Endometrial microvascular endothelial cells (primary cell): ENCODE results near the gene CTCF. TPM values are rescaled to one million over a fixed set of nuclear protein-coding genes. Genes with fewer than 3 reads are reported as not detected.
"Not testable (repeated sequence)": the region's sequence is repeated elsewhere in the genome, so short reads cannot be mapped to it uniquely, and the experiment has no call there.

Experiments
- in situ Hi-C: cut with HindIII; loops from 2 replicates; pipeline ENCODE4 v1.10.0; 2017; ENCODE audit warnings: low sequenced_read_pairs, low pct_unique_long_range_greater_than_20kb; ENCODE audit errors: inconsistent ontology term
- total RNA-seq: library from RNA; depleted of rRNA; stranded (reverse); fragments of >200 nt; gene quantifications from one replicate; pipeline ENCODE4 v1.2.3, GENCODE V29; 2015; ENCODE audit errors: inconsistent ontology term

The CTCF gene
- total RNA-seq, 1 donor from 2014 or later: 29.8 TPM

GRCh38 chr16:67533024-67533560 is 29.2 kb upstream of the CTCF start:
- in situ Hi-C loops: no loop called here

- in situ Hi-C loops: not testable (repeated sequence)
Measured at GRCh38 chr16:67533987-67534386, 28.3 kb upstream of the CTCF start.

- in situ Hi-C loops: no loop called here
Measured at GRCh38 chr16:67534431-67534830, 27.9 kb upstream of the CTCF start.

- in situ Hi-C loops: no loop called here
Measured at GRCh38 chr16:67535201-67535600, 27.1 kb upstream of the CTCF start.

GRCh38 chr16:67537270-67537635 is 25.1 kb upstream of the CTCF start:
- in situ Hi-C loops: no loop called here

- in situ Hi-C loops: no loop called here
Measured at GRCh38 chr16:67537636-67538591, 24.4 kb upstream of the CTCF start.

- in situ Hi-C loops: no loop called here
Measured at GRCh38 chr16:67538666-67539101, 23.6 kb upstream of the CTCF start.

GRCh38 chr16:67539271-67539670 is 23.1 kb upstream of the CTCF start:
- in situ Hi-C loops: no loop called here

- in situ Hi-C loops: no loop called here
Measured at GRCh38 chr16:67539691-67540635, 22.4 kb upstream of the CTCF start.

GRCh38 chr16:67540756-67541155 is 21.6 kb upstream of the CTCF start:
- in situ Hi-C loops: no loop called here

- in situ Hi-C loops: no loop called here
Measured at GRCh38 chr16:67541391-67542263, 20.7 kb upstream of the CTCF start.

- in situ Hi-C loops: no loop called here
Measured at GRCh38 chr16:67542464-67542863, 19.9 kb upstream of the CTCF start.

GRCh38 chr16:67543036-67543435 is 19.3 kb upstream of the CTCF start:
- in situ Hi-C loops: no loop called here

- in situ Hi-C loops: no loop called here
Measured at GRCh38 chr16:67543582-67543981, 18.7 kb upstream of the CTCF start.

- in situ Hi-C loops: no loop called here
Measured at GRCh38 chr16:67544329-67544841, 17.9 kb upstream of the CTCF start.

GRCh38 chr16:67544844-67545664 is 17.3 kb upstream of the CTCF start:
- in situ Hi-C loops: no loop called here

GRCh38 chr16:67545665-67546024 is 16.7 kb upstream of the CTCF start:
- in situ Hi-C loops: no loop called here
